ENCODE measurements around the gene OSBPL1A.
"Not testable (repeated sequence)": the region's sequence is repeated elsewhere in the genome, so short reads cannot be mapped to it uniquely, and the experiment has no call there.

Gene OSBPL1A

DNA sequence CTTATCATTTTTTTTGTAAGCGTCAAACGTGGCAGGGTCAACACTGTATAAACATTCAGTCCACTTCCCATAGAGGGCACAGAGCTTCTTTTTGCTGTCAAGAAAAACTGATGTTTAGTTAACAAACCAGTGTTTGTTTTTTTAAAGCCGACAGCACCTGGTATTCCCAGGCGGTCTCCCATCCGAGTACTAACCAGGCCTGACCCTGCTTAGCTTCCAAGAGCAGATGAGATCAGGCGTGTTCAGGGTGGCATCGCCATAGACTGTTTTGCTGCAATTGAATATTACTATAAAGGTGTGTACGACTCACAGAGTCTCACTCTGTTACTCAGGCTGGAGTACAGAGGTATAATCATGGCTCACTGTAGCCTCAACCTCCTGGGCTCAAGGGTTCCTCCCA lies 227.3 kb downstream of the OSBPL1A start:
- peaks cover 3% of the 10 kb centered on the region for H3K36me3 ChIP-seq
- H3K9me3 ChIP-seq (ENCODE audit: severe bottlenecking) = no peaks in the 10 kb centered on the region
- no peak for DNase-seq
- H3K4me3 ChIP-seq (ENCODE audit: low read depth, low read length) = no peak overlapping the region
- H3K27ac ChIP-seq = no peak overlapping the region
- H3K27me3 ChIP-seq (ENCODE audit: insufficient read depth, low read depth, severe bottlenecking) = no peaks in the 10 kb centered on the region
- TF ChIP-seq CTCF (IDR thresholded peaks at IDR 0.05; ENCODE audit: low read depth, low read length) = no peak

GRCh38 chr18:24168496-24168895 lies 229.1 kb downstream of the OSBPL1A start:
- no peaks in the 10 kb centered on the region for H3K27me3 ChIP-seq (ENCODE audit: insufficient read depth, low read depth, severe bottlenecking)
- TF ChIP-seq CTCF (IDR thresholded peaks at IDR 0.05; ENCODE audit: low read depth, low read length) = no peak
- H3K27ac ChIP-seq = no peak overlapping the region
- no peak for DNase-seq
- no peaks in the 10 kb centered on the region for H3K9me3 ChIP-seq (ENCODE audit: severe bottlenecking)
- H3K36me3 ChIP-seq = peaks cover 3% of the 10 kb centered on the region; the same call in 1 of the 2 replicates
- no peak overlapping the region for H3K4me3 ChIP-seq (ENCODE audit: low read depth, low read length)

DNA sequence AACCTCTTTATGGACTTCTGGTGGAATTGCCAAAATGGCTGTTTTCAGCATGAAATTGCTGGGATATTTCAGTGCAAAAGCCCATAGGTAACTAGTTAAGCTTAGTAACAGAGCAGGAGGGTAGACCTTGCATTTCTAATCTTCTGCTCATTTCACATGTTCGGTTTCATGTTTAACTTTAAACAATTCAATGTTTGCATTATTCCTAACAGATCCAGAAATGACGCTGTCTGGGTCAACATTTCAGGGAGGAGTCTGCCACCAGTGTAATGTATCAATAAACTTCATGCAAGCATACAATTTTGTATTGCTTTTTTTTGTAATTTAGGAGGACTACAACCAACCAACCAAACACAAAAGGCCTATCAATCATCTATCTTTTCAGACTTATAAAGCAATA lies 236.3 kb downstream of the OSBPL1A start:
- Histone ChIP-seq H3K9me3 (ENCODE audit: severe bottlenecking) (no peaks in the 10 kb centered on the region), H3K36me3 (peaks cover 3% of the 10 kb centered on the region; the same call in 1 of the 2 replicates), H3K27ac (no peak overlapping the region), H3K27me3 (ENCODE audit: insufficient read depth, low read depth, severe bottlenecking) (no peaks in the 10 kb centered on the region), H3K4me3 (ENCODE audit: low read depth, low read length) (no peak overlapping the region)
- no peak for TF ChIP-seq CTCF (IDR thresholded peaks at IDR 0.05; ENCODE audit: low read depth, low read length)
- DNase-seq = no peak

DNA sequence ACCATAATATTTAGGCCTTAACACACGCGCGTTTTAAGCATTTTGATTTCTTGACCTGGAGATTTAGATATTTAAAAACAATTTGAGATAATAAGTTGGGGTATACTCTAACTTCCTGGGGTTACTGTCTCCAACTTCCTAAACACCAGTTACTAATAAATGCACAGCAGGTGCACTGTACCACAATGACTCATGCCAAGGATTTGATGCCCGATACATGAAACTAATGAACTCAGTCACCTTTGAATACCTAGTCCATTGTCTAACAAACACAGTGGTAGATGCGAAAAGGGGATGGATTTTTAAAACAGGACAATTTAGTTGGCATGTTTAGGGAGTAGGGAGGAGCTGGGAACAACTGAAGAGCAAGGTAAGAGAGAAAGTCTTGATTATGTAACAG lies 237.5 kb downstream of the OSBPL1A start:
- no peak overlapping the region for H3K27ac ChIP-seq
- no peak for DNase-seq
- peaks cover 3% of the 10 kb centered on the region; the same call in 1 of the 2 replicates for H3K36me3 ChIP-seq
- no peaks in the 10 kb centered on the region for H3K27me3 ChIP-seq (ENCODE audit: insufficient read depth, low read depth, severe bottlenecking)
- no peak overlapping the region for H3K4me3 ChIP-seq (ENCODE audit: low read depth, low read length)
- no peak for TF ChIP-seq CTCF (IDR thresholded peaks at IDR 0.05; ENCODE audit: low read depth, low read length)
- H3K9me3 ChIP-seq (ENCODE audit: severe bottlenecking) = no peaks in the 10 kb centered on the region

DNA sequence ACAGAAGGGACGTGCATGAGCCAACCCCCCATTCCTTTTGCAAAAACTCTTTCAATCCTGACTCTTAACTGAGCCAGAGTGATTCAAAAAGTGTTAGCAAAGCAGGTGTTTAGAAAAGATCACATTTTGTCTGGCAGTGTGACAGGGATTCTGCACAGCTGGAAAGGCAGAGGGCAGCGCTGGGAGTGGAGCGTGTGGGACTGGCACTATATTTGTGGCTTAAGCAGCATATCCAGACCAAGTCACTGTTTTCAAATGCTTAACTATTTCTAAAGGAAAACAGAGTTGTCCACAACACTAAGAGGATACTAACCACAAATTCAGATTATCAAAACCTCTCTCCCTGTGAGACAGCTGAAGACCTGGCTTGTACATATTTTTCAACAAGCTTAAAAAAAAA lies 239.8 kb downstream of the OSBPL1A start:
- H3K36me3 ChIP-seq = no peaks in the 10 kb centered on the region
- no peaks in the 10 kb centered on the region for H3K27me3 ChIP-seq (ENCODE audit: insufficient read depth, low read depth, severe bottlenecking)
- TF ChIP-seq CTCF (IDR thresholded peaks at IDR 0.05; ENCODE audit: low read depth, low read length) = no peak
- no peak overlapping the region for H3K27ac ChIP-seq
- H3K4me3 ChIP-seq (ENCODE audit: low read depth, low read length) = no peak overlapping the region
- no peak for DNase-seq
- H3K9me3 ChIP-seq (ENCODE audit: severe bottlenecking) = no peaks in the 10 kb centered on the region

DNA sequence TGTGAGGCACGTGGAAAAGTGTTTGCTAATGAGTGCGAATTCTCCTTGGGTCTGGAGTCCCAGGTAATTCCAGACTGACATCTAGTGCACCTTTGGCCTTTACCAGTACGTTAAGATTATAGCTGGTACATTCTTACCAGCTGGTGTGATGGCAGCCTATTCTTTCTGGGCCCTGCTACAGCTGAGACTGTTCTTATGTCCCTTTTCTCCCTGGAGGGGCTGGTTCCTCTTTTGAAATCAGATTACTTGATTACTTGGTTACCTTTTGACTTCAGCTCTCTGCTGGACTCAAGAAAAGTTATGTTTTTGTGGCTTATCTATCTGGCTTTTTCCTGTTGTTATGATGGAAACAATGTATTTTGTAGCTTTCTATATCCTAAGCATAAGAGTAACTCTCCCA lies 244.2 kb downstream of the OSBPL1A start:
- no peak for DNase-seq
- Histone ChIP-seq H3K36me3 (no peaks in the 10 kb centered on the region), H3K27ac (no peak overlapping the region), H3K27me3 (ENCODE audit: insufficient read depth, low read depth, severe bottlenecking) (no peaks in the 10 kb centered on the region), H3K9me3 (ENCODE audit: severe bottlenecking) (no peaks in the 10 kb centered on the region), H3K4me3 (ENCODE audit: low read depth, low read length) (no peak overlapping the region)
- TF ChIP-seq CTCF (IDR thresholded peaks at IDR 0.05; ENCODE audit: low read depth, low read length) = no peak

DNA sequence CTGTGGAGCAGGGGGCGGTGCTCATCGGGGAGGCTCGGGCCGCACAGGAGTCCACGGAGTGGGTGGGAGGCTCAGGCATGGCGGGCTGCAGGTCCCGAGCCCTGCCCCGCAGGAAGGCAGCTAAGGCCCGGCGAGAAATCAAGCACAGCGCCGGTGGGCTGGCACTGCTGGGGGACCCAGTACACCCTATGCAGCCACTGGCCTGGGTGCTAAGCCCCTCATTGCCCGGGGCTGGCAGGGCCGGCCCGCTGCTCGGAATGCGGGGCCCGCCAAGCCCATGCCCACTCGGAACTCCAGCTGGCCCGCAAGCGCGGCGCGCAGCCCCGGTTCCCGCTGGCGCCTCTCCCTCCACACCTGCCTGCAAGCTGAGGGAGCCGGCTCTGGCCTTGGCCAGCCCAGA lies 248.0 kb downstream of the OSBPL1A start:
- H3K27me3 ChIP-seq (ENCODE audit: insufficient read depth, low read depth, severe bottlenecking); DNase-seq; H3K27ac ChIP-seq; H3K36me3 ChIP-seq; H3K4me3 ChIP-seq (ENCODE audit: low read depth, low read length); H3K9me3 ChIP-seq (ENCODE audit: severe bottlenecking): not testable (repeated sequence)
